HL-60/S4 treated with retinoic acid at 250 ng/mL for 4 days and 3 days (cell line): Measurements from ENCODE around the gene IL20.

Source experiments
- in situ Hi-C: fragments of 300-500 bp; cut with MboI; formaldehyde crosslinking; loops from 2 replicates; pipeline ENCODE4 v1.7.0; 2022; ENCODE audit warnings: low sequenced_read_pairs

Gene IL20, protein sequence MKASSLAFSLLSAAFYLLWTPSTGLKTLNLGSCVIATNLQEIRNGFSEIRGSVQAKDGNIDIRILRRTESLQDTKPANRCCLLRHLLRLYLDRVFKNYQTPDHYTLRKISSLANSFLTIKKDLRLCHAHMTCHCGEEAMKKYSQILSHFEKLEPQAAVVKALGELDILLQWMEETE

DNA sequence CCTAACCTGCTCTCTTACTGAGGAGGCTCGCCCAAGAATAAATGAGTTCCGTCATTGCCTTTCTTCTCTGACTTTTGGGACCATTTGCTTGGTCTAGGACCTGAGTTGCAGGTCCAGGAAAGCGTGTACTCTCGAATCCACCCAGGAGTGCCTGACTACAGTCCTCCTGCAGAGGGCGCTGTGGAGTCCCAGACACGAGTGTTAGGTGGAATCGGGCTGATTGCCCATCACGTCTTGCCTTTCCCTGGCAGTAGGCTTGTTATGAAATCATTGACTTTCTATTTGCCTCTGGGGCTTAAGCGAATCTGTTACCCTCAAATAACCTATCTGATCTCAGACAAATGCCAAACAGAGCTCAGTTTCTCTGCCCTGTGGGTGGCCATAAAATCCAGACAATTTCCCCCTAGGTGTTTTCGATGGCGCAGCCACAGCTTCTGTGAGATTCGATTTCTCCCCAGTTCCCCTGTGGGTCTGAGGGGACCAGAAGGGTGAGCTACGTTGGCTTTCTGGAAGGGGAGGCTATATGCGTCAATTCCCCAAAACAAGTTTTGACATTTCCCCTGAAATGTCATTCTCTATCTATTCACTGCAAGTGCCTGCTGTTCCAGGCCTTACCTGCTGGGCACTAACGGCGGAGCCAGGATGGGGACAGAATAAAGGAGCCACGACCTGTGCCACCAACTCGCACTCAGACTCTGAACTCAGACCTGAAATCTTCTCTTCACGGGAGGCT, at the start of gene IL20:
TSS of gene IL20 (plus strand) at position 685 of the 733 bp plus-strand sequence. CDS start 230 bp downstream, outside the sequence.
- in situ Hi-C loops: no loop called here

DNA sequence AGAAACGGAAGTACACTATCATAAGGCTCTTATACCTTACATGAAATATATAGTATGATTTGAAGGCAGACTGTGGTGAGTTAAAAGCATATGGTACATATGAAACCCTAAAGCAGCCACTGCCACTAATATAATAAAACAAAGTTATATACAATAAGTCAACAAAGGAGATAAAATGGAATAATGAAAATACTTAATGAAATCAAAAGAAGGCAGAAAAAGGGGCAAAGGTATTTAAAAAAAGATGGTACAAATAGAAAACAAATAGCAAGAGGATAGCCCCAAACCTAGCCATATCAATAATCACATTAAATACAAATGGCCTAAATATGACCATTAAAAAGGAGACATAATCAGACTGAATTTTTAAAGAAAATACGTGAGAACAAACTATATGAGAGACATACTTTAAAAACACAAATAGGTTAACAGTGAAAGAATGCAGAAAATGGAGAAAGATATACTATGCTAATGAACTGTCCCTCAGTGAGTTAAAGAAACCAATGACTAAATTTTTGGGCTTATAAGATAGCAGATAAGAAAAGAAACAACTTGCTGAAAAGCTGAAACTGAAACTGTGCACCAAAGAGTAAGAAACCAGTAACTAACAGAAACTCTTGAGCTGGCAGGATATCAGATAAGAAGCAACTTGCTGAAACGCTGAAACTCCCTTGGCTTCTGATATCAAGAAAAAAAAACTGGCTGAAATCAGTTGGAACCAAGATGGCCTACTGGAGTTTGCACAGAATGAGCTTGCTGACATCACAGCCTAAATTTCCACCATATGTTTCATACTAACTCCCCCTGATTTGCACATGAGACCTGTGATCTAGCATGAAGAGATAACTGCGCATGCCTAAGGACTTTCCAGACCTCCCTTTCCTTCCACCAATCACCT, 48.8 kb upstream of the IL20 start:
- in situ Hi-C loops: no loop called here

DNA sequence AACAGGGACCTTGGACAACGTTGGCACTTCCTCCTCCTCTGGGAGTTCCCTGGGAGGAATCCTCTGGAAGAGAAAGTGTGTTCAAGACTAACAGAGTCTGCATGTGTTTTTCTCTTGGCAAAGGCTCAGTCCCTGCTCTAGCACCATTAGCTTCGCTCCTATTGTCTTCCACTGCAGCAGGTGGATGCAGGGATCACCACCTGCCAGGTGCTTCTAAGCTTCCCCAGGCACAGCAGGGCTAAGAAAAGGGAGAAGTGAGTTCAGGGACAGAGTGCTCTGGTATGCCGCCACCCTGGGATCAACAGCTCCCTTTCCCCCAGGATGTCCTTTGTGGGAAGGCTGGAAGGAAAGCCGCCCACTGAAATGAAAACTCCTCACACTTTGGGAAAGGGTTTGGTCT, 43.9 kb upstream of the IL20 start:
- in situ Hi-C loops: no loop called here

DNA sequence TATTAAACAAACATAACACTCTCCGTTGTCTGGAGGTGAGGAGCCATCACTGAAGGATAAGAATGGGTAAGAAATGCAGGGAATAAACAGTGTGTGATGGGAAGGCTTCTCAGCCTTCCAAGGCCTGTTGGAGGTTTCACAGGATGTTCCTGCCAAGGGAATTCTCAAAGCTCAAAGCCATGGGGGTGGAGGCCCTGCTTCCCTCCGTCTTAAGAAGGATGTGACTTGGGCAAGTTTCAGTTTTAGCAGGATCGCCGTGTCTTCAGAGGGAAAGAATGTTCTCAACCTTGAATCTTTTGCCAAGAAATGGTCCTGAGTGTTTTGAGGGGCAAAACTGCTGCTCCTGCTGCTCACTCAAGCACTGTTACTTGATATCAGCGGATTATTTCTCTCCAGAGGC, 41.7 kb upstream of the IL20 start:
- in situ Hi-C loops: no loop called here

DNA sequence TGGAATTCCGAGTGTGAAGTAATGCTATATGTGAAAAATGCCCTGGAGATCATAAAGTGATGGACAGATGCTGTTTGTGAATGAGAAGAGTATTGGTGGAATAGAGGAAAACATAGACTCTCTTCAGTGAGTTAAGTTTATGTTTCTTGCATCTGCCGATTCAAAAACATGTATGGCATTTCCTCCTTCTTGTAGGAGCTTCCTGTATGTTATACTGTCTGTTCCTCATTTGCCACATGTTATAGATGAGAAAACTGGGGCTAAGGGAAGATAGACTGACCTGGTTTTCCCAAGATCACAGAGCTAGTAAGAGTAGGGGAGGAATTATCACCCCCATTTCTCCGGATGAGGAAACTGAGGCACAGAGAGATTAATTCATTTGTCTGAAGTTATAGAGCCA, 41.1 kb upstream of the IL20 start:
- in situ Hi-C loops: no loop called here

DNA sequence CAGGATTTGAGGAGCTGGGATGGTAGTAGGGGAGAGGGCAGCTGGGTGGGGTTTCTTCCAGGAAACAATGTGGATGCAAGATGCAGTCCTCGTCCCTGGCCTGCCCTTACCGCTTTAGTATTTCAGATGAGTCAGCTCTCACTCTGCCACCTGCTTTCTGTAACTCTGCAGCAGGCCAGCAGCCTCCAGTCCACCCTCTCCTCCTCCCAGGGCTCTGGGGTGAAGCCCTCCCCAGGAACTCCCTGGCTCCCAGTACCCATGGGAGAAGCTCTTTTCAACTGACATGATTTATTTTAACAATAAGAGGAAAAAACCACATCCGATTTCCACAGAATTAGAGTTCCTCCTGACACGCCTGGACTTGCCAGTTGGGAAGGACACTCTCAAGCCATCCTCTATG, 39.0 kb upstream of the IL20 start:
- in situ Hi-C loops: no loop called here

DNA sequence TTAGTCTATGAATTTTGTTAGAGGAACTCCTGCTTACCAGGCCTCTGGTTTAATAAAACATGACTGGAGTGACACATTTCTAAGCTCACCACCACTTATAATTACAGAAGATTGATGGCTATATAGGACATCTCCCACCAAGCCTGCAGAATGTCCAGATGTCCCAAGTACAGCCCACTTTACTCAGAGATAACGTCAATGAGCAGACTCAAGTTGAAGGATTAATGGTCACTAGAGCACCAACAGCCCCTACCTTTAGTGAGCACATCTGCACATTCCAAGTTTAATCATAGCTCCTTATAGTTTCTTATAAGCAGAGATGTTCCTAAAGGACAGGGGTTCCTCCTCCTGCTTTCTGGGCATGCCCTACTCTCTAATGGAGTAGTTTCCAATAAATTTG, 37.4 kb upstream of the IL20 start:
- in situ Hi-C loops: no loop called here

DNA sequence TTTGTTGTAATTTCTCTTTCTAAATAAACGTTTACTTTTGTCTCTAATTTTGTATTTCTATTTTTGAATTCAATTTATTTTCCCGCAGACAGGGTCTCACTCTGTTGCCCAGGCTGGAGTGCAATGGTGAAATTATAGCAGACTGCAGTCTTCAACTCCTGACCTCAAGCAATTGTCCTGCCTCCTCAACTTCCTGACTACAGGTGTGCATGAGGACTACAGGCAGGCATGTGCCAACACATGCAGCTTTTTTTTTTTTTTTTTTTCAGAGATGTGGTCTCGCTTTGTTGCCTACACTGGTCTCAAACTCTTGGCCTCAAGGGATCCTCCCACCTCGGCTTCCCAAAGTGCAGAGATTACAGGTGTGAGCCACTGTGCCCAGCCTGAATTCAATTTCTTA, 36.7 kb upstream of the IL20 start:
- in situ Hi-C loops: no loop called here

DNA sequence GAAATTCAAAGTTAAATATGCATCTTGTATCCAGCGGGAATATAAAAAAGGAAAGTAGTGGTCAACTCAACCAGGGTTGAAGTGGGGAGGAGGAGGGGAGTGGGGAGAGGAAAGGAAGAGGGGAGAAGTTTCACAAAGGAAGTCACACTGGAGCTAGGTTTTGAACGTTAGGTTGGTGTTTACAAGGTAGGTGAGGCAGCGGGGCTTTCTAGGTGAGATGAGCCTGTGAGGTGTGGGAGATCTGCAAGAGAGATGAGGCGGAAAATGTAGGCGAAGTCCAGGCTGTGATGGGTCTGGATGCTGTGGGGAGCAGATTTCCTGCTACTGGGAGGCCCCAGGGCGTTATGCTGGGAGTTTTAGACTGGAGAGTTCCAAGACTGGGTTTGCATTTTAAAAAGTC, 36.1 kb upstream of the IL20 start:
- in situ Hi-C loops: no loop called here

DNA sequence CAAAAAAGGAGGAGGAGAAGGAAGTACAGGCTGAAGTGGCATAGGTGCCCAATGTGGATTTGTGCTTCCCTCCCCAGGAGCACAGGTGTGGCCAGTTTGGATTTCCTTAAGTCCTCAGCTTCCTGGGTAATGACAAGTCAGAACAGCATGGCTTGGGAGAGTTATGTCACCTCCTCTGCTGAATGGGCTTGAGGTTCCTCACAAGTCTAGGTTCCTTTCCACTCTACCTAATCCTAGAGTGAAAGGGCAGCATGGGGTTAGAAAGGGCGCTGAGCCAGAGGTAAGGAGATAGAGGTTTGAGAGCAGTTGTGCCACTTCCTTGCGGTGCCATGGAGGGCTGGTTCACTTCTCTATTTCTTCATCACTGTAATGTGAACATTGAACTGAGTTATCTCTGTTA, 35.5 kb upstream of the IL20 start:
- in situ Hi-C loops: no loop called here

DNA sequence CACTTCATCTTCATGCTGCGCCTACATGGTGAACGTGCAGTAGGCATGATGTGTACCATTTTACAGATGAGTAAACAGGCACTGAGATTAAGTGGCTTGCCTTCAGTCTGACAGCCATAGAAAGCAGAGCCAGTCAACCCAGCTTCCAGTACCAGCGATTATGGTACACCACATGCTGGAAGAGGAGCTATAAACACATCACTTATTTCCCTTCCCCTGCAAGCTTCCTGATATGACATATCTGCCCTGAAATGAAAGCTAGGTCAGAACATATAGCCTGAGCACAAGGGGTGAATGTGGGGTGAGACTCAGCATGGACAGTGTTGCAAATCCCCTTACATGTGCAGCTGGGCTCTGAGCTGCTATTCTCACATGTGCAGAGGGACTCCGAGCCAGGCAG, 33.8 kb upstream of the IL20 start:
- in situ Hi-C loops: no loop called here

DNA sequence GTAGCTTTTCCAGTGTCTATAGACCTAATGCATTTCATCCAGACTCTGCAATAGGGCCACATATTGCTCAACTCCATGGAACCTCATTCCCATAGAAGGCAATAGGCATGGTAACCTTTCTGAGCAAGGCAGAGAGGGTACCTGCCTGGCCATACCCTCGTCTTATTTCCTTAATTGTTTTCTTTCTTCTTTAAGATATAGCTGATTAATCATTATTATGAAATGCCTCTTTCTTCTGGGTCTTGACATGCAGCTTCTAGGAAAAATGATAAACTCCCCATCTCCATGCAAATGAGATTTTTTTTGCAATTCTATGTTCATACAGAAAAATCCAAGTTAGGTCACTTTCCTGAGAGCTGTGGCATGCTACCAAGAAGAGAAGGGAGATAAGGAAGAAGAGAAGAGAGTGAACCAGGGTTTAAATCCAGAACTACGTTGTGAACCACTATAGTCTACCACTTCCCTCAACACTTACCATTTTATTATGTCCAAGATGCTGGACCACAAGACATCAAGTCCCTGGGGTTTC, 33.0 kb upstream of the IL20 start:
- in situ Hi-C loops: no loop called here

DNA sequence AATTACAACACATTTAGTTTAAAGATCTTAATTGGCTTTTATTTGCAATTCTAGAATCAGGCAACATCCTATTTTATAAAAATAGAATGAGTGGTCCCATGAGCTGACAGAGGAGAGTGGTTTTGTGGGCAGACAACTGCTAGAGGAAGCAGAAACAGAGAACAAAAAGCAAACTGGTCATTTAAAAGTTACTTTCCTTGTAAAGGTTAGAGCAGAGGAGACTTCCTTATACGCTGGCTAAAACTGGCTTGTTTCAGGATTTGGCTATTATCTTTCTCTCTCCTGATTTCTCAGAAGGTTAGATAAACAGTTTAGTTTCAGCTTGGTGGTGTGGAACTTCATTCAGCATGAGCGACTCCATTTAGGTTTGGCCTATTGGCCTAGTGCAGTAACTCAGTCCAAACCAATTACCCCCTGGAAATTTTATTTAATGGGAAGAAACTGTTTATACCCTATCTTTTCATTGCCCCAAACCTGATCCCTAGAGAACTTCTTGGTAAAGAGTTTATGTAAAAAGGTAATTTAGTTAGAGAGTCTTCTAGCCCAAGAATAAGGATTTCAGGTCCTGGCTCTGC, 32.2 kb upstream of the IL20 start:
- in situ Hi-C loops: no loop called here

DNA sequence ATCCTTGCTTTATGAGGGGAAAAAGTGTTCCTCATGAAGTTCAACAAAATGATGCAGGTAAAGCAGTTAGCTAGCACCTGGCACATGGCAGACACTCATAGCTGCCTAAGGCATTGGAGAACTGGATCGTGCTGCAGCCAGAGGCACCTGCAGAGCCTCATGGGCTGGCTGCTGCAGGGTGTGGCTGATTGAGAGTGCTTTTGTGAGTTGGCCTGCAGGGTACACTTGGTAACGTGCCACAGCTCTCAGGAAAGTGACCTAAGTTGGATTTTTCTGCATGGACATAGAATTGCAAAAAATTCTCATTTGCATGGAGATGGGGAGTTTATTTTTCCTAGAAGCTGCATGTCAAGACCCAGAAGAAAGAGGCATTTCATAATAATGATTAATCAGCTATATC, 31.6 kb upstream of the IL20 start:
- in situ Hi-C loops: no loop called here

DNA sequence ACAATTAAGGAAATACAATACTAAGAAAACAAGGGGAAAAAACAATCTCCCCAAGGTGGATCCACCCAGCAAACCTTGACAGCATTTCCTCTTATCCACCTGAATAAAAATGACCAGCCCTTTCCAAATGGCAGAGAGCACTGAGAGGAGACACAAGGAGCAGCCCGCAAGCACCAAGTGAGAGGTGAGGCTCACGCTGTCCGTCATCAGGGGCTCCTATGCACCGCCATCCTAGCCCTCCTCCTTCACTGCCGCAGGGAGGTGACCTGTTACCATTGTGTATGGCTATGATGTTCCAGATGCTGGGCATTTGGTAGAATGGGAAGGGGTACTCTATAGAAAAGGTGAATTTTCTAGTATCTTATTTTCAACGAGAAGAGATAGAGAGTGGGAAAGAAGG, 31.2 kb upstream of the IL20 start:
- in situ Hi-C loops: no loop called here

DNA sequence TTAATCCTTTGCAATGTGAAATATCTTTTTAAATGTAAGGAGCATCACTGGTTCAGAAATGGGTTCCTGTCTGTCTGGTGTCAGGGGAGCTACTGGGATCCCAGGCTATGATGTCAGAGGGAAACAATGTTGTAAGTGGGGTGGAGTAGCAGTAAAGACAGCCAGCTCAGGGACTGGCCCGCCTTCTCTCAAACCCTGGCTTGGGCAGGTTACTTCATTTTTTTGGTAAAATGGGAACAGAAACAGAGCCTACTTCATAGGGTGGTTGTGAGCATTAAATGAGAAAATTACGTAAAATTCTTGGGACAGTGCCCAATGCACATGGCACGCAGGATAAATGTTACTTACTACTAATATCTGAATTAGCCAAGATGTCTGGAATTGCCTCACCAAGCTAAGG, 30.7 kb upstream of the IL20 start:
- in situ Hi-C loops: no loop called here

DNA sequence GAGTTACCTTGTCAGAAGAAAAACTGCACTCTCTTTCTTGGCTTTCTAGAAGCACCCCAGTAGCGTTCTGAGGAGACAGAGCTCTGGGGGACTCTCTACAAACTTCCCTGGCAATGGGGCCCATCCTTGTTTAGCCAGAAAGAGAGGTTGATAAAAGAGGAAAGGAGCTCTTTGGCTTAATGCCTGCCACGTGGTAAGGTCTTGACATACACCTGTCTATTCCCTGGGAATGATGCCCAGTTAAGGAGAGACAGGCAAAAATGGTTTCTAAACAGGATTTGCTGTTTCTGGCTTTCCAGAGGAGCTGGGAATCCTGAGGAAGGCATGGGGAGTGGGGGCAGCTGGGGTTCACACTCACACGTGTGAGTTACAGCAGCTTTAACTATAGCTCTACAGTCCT, 30.2 kb upstream of the IL20 start:
- in situ Hi-C loops: no loop called here

DNA sequence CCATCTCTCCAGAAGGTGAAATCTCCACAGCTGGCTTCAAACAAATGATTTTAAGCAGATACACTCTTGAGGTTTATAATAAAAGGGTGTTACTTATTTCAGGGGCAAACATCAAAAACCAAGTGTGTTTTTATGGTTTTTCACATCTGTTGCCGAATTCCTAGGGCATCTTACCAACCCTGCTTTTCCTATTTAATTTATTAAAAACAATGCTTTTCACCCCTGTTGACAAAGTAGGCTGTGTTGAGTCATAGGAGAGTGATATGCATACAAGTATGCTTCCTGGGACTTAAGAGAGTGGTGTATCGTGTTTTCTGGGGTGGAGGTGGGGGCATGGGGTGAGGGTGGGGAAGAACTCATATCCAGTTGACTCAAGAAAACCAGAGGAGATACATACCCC, 29.3 kb upstream of the IL20 start:
- in situ Hi-C loops: no loop called here

DNA sequence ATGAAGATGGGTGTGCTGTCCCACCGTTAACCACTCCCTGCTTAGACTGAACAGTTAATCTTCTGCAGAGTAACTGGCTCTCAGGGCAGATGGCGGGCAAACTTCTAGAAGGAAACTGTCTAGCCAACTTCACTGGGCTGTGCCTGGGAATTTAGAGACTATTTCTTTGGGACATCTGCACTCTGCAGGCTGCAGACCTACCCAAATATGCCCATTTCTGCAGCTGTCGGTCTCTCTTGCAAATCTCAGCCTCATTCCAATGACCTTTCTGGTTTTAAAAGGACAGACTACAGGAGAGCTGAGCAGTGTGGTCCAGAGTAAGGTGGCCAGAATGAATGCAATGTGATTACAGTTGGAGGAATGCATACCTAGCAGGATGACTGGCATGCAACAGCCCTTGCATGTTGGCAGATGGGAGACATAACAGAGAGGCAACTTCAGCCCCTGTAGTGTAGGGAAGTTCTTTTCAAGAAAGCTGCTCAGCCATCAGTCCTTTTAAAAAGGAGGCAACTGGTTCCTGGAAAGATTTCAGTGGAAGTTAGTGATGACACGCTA, 26.3 kb upstream of the IL20 start:
- in situ Hi-C loops: no loop called here

DNA sequence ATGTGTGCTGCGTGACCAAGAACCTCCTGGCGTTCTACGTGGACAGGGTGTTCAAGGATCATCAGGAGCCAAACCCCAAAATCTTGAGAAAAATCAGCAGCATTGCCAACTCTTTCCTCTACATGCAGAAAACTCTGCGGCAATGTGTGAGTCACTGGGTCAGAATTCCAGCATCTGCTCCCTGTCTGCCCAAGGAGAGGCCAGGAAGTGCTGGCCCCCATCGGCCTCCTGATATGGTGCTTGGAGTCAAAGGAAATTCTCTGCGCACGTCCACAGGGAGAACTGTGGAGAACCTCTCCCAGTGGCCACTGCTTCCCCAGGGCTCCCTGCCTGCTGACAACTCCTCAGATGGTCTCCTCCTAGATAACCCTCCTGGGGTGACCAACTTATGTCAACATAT, 25.6 kb upstream of the IL20 start:
- in situ Hi-C loops: no loop called here
